HG03045 (cell line): ENCODE results near the gene STPG4.
A peak's percentile ranks its signal among the peaks of the same experiment; 100 is the strongest.
"Not testable (repeated sequence)": the region's sequence is repeated elsewhere in the genome, so short reads cannot be mapped to it uniquely, and the experiment has no call there.

Experiments used
- ATAC-seq: cut with Tn5 transposase; IDR thresholded peaks from one replicate; pipeline ENCODE4 v1.9.1; 2021; ENCODE audit warnings: mild to moderate bottlenecking, moderate library complexity; ENCODE audit not compliant: unreplicated experiment

Gene STPG4

GRCh38 chr2:47155091-47155876, at the start of gene STPG4:
TSS of gene STPG4 (minus strand) at chr2:47155308. CDS start at chr2:47155251, 57 bp downstream.
- ATAC-seq, result no peak

- no peak for ATAC-seq
Measured at GRCh38 chr2:47204691-47205090, 49.6 kb upstream of the STPG4 start.

GRCh38 chr2:47203995-47204394, 48.9 kb upstream of the STPG4 start:
- ATAC-seq, result no peak

- ATAC-seq, result no peak
Measured at GRCh38 chr2:47201224-47201623, 46.1 kb upstream of the STPG4 start.

- no peak for ATAC-seq
Measured at GRCh38 chr2:47198985-47199451, 43.9 kb upstream of the STPG4 start.

GRCh38 chr2:47196499-47196898, 41.4 kb upstream of the STPG4 start:
- no peak for ATAC-seq

- ATAC-seq, result no peak
Measured at GRCh38 chr2:47196046-47196445, 40.9 kb upstream of the STPG4 start.

GRCh38 chr2:47195148-47195547, 40.0 kb upstream of the STPG4 start:
- no peak for ATAC-seq

GRCh38 chr2:47194410-47194809, 39.3 kb upstream of the STPG4 start:
- ATAC-seq, result no peak

- ATAC-seq, result no peak
Measured at GRCh38 chr2:47193607-47194006, 38.5 kb upstream of the STPG4 start.

GRCh38 chr2:47190188-47190881, 35.2 kb upstream of the STPG4 start:
- no peak for ATAC-seq

- no peak for ATAC-seq
Measured at GRCh38 chr2:47189635-47190034, 34.5 kb upstream of the STPG4 start.

- no peak for ATAC-seq
Measured at GRCh38 chr2:47187069-47187468, 32.0 kb upstream of the STPG4 start.

GRCh38 chr2:47186351-47186750, 31.2 kb upstream of the STPG4 start:
- no peak for ATAC-seq

- ATAC-seq, result not testable (repeated sequence)
Measured at GRCh38 chr2:47185098-47185497, 30.0 kb upstream of the STPG4 start.

- ATAC-seq, result no peak
Measured at GRCh38 chr2:47181176-47181575, 26.1 kb upstream of the STPG4 start.

- ATAC-seq, result no peak
Measured at GRCh38 chr2:47180531-47180930, 25.4 kb upstream of the STPG4 start.

GRCh38 chr2:47179388-47179787, 24.3 kb upstream of the STPG4 start:
- no peak for ATAC-seq

GRCh38 chr2:47178341-47178740, 23.2 kb upstream of the STPG4 start:
- no peak for ATAC-seq

- ATAC-seq, result peak; percentile 2
Measured at GRCh38 chr2:47177043-47177565, 22.0 kb upstream of the STPG4 start.

GRCh38 chr2:47174733-47175361, 19.7 kb upstream of the STPG4 start:
- ATAC-seq, result no peak
